Measurements from ENCODE around the gene MED29. TPM values are rescaled to one million over a fixed set of nuclear protein-coding genes. Genes with fewer than 3 reads are reported as not detected.

Gene MED29
- total and polyA plus RNA-seq, 2 of the 13 experiments (the other 11 are each of a cell fraction or from before 2014, with no cell fraction given): 14.0 to 19.7 TPM

GRCh38 chr19:39445196-39446111 lies 54.3 kb downstream of the MED29 start, which contains the start of gene SUPT5H (continued):
- TF ChIP-seq ISL2 (CRISPR knock-in tag; IDR thresholded peaks at IDR 0.05): 0 out of 2 replicates have a peak, but pooled peaks have one; percentile 56
- TF ChIP-seq PRDM15 (CRISPR knock-in tag; IDR thresholded peaks at IDR 0.05): no peak
- TF ChIP-seq NFAT5 (CRISPR knock-in tag; IDR thresholded peaks at IDR 0.05): no peak; the same call in 1 of the 2 replicates
- peak in 1 of 2 experiments; percentile 26; a peak in 1 of 4 replicates for TF ChIP-seq REST (IDR thresholded peaks at IDR 0.05; ENCODE audit: borderline replicate concordance in 1 of 2, low read depth in 1 of 2, low read length in 2 of 2)
- peak; percentile 38; the same call in 1 of the 2 replicates for TF ChIP-seq DNMT3B (CRISPR knock-in tag; conservative IDR thresholded peaks at IDR 0.05)
- peak; percentile 62; the same call in 1 of the 2 replicates for TF ChIP-seq ZBTB26 (CRISPR knock-in tag; IDR thresholded peaks at IDR 0.05; ENCODE audit: borderline replicate concordance)
- TF ChIP-seq NCOR1 (IDR thresholded peaks at IDR 0.05; ENCODE audit: borderline replicate concordance, low read length): no peak

Measured in HepG2 (cell line).